HG03108 (cell line): Measurements from ENCODE around the gene TEX35.

Experiments used
- ATAC-seq: cut with Tn5 transposase; IDR thresholded peaks from one replicate; pipeline ENCODE4 v1.9.1; 2021; ENCODE audit warnings: moderate library complexity; ENCODE audit not compliant: unreplicated experiment

TEX35 gene

DNA sequence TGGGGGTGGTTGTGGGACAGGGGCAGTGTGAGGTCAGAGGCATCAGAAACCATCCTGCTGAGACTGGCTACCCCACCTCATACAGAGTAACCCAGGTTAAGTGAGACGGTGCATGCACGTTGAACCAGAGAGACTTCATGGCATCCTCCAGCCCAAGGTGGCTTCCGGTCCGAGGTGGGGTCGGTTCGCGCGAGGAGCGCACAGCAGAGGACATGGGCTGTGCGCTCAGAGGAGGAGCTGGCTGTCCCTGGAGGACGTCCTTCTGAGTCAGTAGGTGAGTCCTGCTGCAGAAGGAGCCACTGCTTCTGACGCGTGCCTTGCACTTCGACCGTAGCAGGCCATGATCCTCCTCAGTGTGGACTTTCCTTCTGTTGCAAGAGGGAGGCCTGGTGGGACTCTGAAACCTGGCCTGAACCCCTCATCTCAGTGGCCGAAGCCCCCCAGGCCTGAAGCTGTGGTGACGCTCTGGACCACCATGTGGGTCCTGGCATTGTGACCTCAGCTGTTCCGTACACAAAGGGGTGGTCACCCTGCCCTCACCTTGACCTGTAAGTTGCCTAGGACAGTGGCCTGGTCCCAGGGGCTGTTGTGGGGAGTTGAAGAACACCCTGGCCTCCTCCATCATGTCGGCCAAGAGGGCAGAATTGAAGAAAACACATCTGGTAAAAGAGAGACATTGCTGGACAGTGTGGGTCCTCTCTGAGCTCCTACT is at the start of gene TEX35:
Gene TEX35 (plus strand): TSS at position 544 of the 712 bp plus-strand sequence. CDS start 80 bp downstream, at position 624.
- no peak for ATAC-seq

GRCh38 chr1:178464141-178464540 is 48.8 kb upstream of the TEX35 start:
- no peak for ATAC-seq

- no peak for ATAC-seq
Measured at GRCh38 chr1:178464566-178464965, 48.3 kb upstream of the TEX35 start.

DNA sequence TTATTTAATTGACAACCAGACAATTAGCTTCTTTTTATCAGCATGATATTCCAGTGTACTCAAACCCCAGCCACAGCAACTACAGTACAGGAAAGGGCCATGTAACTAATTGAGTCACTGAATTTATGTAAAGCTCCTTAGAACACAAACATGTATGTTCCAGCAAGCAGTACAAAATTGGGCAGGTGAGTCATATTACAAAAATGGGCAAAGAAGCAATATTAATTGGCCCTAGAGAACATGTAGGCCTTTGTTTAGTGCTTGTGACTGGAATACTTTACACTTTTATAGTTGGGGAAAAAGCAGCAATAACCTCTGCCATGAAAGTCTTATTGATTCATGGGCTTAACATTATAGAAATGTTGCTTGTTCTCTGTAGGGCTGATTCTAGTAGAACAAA is 47.9 kb upstream of the TEX35 start:
- ATAC-seq = no peak

GRCh38 chr1:178467837-178468236 is 45.1 kb upstream of the TEX35 start:
- ATAC-seq = no peak

DNA sequence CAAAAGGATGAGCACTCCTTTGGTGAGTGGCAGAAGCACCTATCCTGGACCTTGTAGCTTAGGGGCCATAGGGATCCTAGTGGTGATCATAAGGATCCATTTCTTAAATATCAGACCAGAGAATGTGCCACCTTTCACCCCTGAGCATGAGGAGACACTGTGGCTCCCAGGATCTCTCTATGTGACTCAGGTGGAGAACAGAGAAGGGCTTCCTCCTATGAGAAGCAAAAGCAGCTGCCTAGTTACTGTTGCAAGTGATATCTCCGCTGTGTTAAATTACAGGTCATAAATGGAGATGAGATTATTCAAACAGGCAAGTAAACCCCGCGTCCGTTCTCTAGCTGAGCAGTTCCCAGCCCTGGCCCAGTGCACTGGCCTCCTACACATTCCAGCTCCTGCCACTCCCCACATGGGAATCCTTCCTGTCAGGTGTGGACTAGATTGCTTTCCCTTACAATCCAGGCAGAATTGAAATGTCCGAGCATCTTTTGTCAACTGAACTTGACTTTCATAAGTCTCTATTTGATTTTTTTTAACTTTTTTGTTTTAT is 42.4 kb upstream of the TEX35 start:
- no peak for ATAC-seq

DNA sequence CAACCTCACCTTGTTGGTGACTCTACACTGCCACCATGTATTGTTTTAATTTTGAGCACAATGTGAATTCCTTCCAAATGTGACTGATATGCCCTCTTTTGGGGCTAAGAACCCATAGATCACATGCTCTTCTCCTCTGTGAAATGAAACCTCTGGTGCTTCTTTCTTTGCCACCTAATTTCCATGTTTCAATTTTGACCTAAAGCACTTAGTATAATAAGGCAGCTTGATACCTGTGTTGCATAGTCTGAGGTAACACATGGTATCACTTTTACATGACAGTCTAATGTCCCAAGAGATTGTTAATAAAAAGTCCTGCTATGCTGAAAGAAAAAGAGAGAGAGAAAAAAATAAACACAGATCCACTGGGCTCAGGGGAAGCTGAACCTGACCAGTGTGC is 40.4 kb upstream of the TEX35 start:
- no peak for ATAC-seq

GRCh38 chr1:178477373-178477772 is 35.5 kb upstream of the TEX35 start:
- no peak for ATAC-seq

- ATAC-seq = no peak
Measured at GRCh38 chr1:178477841-178478240, 35.1 kb upstream of the TEX35 start.

- no peak for ATAC-seq
Measured at GRCh38 chr1:178483251-178483957, 29.5 kb upstream of the TEX35 start.

DNA sequence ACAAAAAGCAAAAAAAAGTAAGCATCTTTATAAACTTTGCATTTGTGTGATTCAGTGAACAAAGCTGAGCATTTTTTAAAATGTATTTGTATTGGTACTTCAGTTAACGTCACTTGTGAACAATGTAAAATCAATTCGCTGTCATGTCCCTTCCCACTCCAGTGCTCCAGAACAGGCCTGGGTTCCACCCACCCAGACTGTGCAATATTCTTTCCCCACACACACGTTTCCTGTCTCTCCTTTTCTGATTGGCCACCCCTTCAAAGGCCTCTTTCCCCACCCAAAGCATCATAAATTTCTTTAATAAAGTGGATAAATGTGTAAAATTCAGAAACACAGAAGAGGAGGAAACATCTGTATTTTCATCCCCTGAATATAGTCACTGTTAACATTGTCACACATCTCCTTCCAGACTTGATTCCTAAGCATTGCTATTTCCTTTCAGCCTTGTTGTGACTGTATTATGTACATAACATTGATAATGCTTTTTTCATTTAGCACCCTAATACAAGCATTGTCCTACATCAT is 28.1 kb upstream of the TEX35 start:
- ATAC-seq = no peak

DNA sequence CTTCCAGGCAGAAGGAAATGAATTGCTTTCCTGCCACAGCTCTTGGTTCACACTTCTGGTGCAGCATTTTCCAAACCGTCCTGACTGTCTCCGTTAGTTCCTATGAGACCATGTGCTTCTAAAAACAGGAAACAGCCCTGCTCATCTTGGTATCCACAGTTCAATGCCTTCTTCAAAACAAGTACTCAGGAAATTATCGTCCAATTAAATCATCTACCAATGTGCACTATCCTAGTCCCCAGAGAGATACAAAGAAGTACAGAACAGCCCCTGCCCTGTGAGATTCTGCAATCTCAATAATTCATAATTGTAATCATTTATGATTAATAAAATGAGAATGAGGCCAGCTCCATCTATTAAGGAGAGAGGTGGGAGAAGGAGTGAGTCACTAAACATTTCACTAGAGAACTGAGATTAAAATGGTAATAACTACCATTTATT is 27.3 kb upstream of the TEX35 start:
- ATAC-seq = no peak

DNA sequence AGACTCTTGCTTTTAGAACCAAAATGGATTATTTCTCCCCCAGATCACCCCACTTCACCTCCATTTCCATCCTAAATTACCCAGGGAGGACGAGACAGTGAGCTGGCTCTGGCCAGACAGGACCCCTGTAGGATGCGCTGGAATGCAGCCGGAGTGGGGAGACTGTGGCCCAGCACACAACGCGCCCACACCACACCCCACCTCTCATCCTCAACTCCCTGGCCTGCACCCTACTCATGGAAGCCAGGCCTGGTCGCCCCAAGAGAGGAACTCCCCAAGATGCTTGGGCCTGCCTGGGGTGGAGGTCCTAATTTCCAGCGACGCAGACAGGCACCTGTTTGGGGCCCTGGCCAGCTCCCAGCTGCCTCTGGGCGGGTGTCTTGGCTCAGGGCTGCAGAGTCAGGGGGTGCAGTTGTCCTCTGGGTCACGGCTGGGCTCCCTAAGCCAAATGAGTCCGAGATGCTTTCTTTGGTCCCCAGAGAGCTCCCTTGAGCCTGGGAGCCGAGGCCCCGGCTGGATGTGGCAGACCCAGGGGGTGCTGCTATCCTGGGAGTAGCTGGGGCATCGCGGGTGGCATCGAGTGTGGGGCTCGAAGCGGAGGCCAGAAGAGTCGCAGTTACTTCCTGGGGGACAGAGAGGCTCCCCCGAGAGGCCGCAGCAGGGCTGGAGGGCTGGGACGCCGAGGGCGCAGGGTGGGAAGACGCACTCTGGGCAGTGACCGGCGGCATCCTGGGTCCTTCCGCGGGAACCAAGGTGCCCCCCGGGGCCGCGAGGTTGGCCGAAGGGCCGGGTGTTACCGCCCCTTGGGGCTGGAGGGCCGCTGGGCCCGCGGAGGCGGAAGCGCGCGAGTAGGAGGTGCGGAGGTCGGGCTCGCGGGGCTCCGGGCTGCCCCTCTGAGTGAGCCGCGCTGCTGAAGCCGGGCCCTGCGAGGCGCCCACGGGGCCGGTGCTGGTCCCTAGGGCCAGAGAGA is 26.5 kb upstream of the TEX35 start:
- no peak for ATAC-seq

GRCh38 chr1:178487070-178487615 is 25.8 kb upstream of the TEX35 start:
- ATAC-seq = no peak

DNA sequence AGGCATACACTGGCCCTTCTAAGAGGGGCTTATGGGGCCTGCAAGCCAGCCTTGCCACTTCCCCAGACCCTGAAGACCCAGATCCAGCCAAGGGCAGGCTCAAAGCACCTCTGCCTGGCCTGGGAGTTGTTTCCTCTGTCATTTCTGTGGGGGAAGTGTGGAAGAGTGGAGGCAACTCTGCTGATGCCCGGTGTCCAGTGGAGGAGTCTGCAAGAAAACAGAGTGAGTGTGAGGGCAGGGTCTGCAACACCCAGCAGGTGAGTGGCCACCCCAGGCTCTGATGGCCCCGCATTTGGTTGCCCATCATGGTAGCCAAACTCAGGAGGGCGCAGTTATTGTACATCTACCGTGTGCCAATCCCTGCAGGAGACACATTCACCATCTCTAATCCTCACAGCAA is 24.5 kb upstream of the TEX35 start:
- ATAC-seq = no peak

- no peak for ATAC-seq
Measured at GRCh38 chr1:178489399-178489798, 23.5 kb upstream of the TEX35 start.

DNA sequence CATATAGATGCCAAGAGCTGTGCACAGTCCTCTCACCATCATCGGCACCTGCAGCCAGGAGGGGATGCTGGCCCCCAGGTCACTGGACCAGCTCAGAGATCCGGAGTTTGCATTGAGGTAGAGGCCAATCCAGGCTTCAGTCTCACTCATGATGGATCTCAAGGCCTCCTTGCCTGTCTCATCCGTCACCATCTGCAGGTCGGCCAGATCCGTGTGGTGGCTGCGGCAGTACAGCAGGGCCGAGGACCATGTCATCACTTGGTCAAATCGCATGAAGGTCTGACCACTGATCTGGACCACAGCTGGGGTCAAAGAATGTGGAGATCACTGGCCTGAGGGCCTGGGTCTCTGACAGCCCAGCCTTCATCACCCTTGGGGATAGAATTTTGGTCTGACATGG is 22.8 kb upstream of the TEX35 start:
- no peak for ATAC-seq

- no peak for ATAC-seq
Measured at GRCh38 chr1:178490967-178491366, 21.9 kb upstream of the TEX35 start.

GRCh38 chr1:178491721-178492120 is 21.2 kb upstream of the TEX35 start:
- ATAC-seq = no peak

GRCh38 chr1:178492341-178492740 is 20.6 kb upstream of the TEX35 start:
- no peak for ATAC-seq
